Measurements from ENCODE around the gene CEP104.

DNA sequence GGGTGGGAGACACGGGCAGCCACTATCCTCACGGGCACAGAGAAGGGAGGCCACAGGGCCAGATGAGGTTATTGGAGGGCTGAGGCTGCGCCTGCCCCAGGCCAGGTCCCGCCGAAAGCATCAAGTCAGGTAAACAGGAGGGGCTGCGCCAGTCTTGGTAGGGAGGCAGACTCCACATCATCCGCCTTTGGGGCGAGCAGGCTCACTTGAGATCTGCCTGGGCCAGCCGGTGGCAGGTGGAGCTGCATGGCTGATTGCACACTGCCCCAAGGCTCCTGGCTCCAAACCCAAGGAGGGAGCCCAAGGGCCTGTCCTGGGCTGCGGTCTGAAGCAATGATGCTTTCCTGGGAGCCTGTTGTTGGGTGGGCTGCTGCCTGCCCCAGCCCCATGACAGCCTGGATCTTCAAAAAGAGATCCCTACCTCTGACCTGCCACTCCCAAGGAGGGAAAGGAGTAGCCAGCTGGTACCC is 79.9 kb downstream of the CEP104 start:
- TF ChIP-seq FOSL1 (IDR thresholded peaks at IDR 0.05; ENCODE audit: low read depth): no peak
- TF ChIP-seq JUND (IDR thresholded peaks at IDR 0.05): no peak
- TF ChIP-seq CTCF (IDR thresholded peaks at IDR 0.05 in 2 of 3, conservative IDR thresholded peaks at IDR 0.05 in 1 of 3; ENCODE audit: borderline replicate concordance in 1 of 3, insufficient read depth in 1 of 3, low read depth in 2 of 3, low read length in 2 of 3): no peak
- no peak for TF ChIP-seq MAX (IDR thresholded peaks at IDR 0.05)
- TF ChIP-seq POLR2AphosphoS5 (IDR thresholded peaks at IDR 0.05; ENCODE audit: low read depth, low read length): no peak
- no peak for TF ChIP-seq POLR2A (IDR thresholded peaks at IDR 0.05; ENCODE audit: borderline replicate concordance, extremely low read depth, insufficient read depth, insufficient read length)
- no peak for TF ChIP-seq EZH2phosphoT487 (IDR thresholded peaks at IDR 0.05; ENCODE audit: borderline replicate concordance)
- TF ChIP-seq, protein P1, sequence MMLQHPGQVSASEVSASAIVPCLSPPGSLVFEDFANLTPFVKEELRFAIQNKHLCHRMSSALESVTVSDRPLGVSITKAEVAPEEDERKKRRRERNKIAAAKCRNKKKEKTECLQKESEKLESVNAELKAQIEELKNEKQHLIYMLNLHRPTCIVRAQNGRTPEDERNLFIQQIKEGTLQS (IDR thresholded peaks at IDR 0.05): no peak
- TF ChIP-seq EZH2 (IDR thresholded peaks at IDR 0.05): no peak
- TF ChIP-seq YY1 (IDR thresholded peaks at IDR 0.05; ENCODE audit: extremely low read depth, insufficient replicate concordance, low read depth, low read length): no peak

Data from HCT116 (cell line).